ENCODE results near the gene SSTR5. TPM values are rescaled to one million over a fixed set of nuclear protein-coding genes. Genes with fewer than 3 reads are reported as not detected.

SSTR5 gene
- total RNA-seq, 4 donors from 2014 or later, result not detected

- WGBS, 2 donors, result 100% methylated on average over 2 of the region's 34 CpGs; no CpG with 5 or more reads in 1 of the 2 donors
- Histone ChIP-seq H3K9me3 (peaks cover 0 to 7% (median 5%) of the 10 kb centered on the region in 3 donors), H3K27ac (no peak overlapping the region), H3K27me3 (peaks cover 0 to 86% (median 0%) of the 10 kb centered on the region in 4 donors), H3K4me1 (peaks cover 0 to 6% (median 0%) of the 10 kb centered on the region in 3 donors), H3K36me3 (no peaks in the 10 kb centered on the region), H3K4me3 (no peak overlapping the region)
- intact Hi-C loops (cut with DNase I), result loop anchor here (10.0 kb wide), 1 partner anchor 240 kb away; no protein-coding TSS in a partner anchor
- DNase-seq, result no peak
- peak; percentile 29 to 82 (median 70) for TF ChIP-seq CTCF (IDR thresholded peaks at IDR 0.05)
- no peak for TF ChIP-seq POLR2A (IDR thresholded peaks at IDR 0.05)
These were observed 17.6 kb upstream of the SSTR5 start for GRCh38 chr16:1054660-1055556.

GRCh38 chr16:1055557-1055924 is 17.0 kb upstream of the SSTR5 start:
- intact Hi-C loops (cut with DNase I), result loop anchor here (10.0 kb wide), 1 partner anchor 241 kb away; no protein-coding TSS in a partner anchor
- no peak overlapping the region for H3K27ac ChIP-seq
- 50 to 72% methylated on average over 6 to 10 of the region's 13 CpGs for WGBS, 2 donors
- peaks cover 0 to 86% (median 0%) of the 10 kb centered on the region in 4 donors for H3K27me3 ChIP-seq
- DNase-seq, result no peak
- H3K4me3 ChIP-seq, result no peak overlapping the region
- H3K9me3 ChIP-seq, result peaks cover 0 to 7% (median 5%) of the 10 kb centered on the region in 3 donors
- TF ChIP-seq CTCF (IDR thresholded peaks at IDR 0.05) (no peak), POLR2A (IDR thresholded peaks at IDR 0.05) (no peak)
- H3K4me1 ChIP-seq, result peaks cover 0 to 6% (median 0%) of the 10 kb centered on the region in 3 donors
- H3K36me3 ChIP-seq, result no peaks in the 10 kb centered on the region

- TF ChIP-seq CTCF (IDR thresholded peaks at IDR 0.05) (no peak), POLR2A (IDR thresholded peaks at IDR 0.05) (no peak)
- WGBS, 2 donors, result 30 to 59% methylated on average over 2 to 4 of the region's 8 CpGs
- Histone ChIP-seq H3K4me1 (peaks cover 0 to 6% (median 0%) of the 10 kb centered on the region in 3 donors), H3K9me3 (peaks cover 0 to 7% (median 5%) of the 10 kb centered on the region in 3 donors), H3K27me3 (peaks cover 0 to 86% (median 0%) of the 10 kb centered on the region in 4 donors), H3K4me3 (no peak overlapping the region), H3K27ac (no peak overlapping the region), H3K36me3 (no peaks in the 10 kb centered on the region)
- DNase-seq, result no peak
- intact Hi-C loops (cut with DNase I), result loop anchor here (10.0 kb wide), 1 partner anchor 241 kb away; no protein-coding TSS in a partner anchor
These were observed 16.4 kb upstream of the SSTR5 start for GRCh38 chr16:1056196-1056595.

DNA sequence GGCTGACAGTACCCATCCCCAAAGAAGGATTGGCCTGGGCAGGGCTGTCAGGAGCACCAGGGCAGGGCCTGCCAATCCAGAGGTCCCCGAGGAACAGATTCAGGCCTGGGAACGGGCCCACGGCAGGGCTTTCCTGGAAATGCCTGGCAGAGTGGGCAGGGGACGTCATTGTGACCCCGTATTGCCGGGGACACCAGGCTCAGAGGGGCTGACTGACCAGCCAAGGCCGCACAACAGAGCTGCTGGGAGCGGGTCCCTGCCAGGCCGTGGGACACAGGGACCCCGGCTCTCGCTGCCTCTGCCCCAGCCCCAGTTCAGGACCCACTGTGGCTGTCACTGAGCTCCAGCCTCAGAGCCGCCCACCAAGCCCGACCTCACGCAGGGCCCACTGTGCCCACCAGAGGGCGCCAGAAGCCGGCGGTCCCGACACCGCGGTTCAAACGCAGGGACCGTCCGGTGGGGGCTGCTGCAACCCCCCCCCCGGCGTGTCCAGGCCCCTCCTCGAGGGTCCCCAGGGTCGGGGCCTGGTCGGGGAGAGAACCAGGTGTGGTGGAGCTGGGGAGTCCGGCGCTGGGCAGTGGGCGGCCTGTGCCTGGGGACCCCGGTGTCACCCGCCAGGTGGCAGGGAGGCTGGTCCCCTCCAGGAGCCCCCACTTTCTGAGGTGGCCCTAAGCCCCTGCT is 15.2 kb upstream of the SSTR5 start:
- TF ChIP-seq POLR2A (IDR thresholded peaks at IDR 0.05) (no peak), CTCF (IDR thresholded peaks at IDR 0.05) (peak; percentile 57 to 89 (median 86))
- WGBS, 2 donors, result no CpG with 5 or more reads among the region's 33 CpGs
- H3K4me1 ChIP-seq, result peaks cover 0 to 6% (median 0%) of the 10 kb centered on the region in 3 donors

More for the DNA sequence above, 15.2 kb upstream of the SSTR5 start:
- H3K36me3 ChIP-seq, result no peaks in the 10 kb centered on the region
- no peak overlapping the region for H3K4me3 ChIP-seq
- intact Hi-C loops (cut with DNase I), result loop anchor here (10.0 kb wide), 1 partner anchor 243 kb away; no protein-coding TSS in a partner anchor
- peaks cover 0 to 89% (median 0%) of the 10 kb centered on the region in 4 donors for H3K27me3 ChIP-seq
- DNase-seq, result no peak
- H3K27ac ChIP-seq, result no peak overlapping the region
- peaks cover 0 to 7% (median 5%) of the 10 kb centered on the region in 3 donors for H3K9me3 ChIP-seq
